ENCODE data around the gene SLC19A1.

Gene SLC19A1

GRCh38 chr21:45543710-45544448 lies 1.6 kb upstream of the SLC19A1 start:
- no peak overlapping the region for H3K4me3 ChIP-seq (replicated peaks; ENCODE audit: low read depth, low read length)
- no peak for DNase-seq (ENCODE audit: extremely low read depth, low read depth)
- TF ChIP-seq CTCF (IDR thresholded peaks at IDR 0.05; ENCODE audit: low read depth, low read length, missing control alignments), result no peak

- TF ChIP-seq CTCF (IDR thresholded peaks at IDR 0.05; ENCODE audit: low read depth, low read length, missing control alignments), result no peak
- no peak for DNase-seq (ENCODE audit: extremely low read depth, low read depth)
- peak overlapping the region; percentile 77; the same call in 1 of the 2 replicates for H3K4me3 ChIP-seq (replicated peaks; ENCODE audit: low read depth, low read length)
These were observed 1.1 kb upstream of the SLC19A1 start for GRCh38 chr21:45543371-45543709.

GRCh38 chr21:45542667-45543370 lies 579 bp upstream of the SLC19A1 start:
- no peak for TF ChIP-seq CTCF (IDR thresholded peaks at IDR 0.05; ENCODE audit: low read depth, low read length, missing control alignments)
- DNase-seq (ENCODE audit: extremely low read depth, low read depth), result no peak
- H3K4me3 ChIP-seq (replicated peaks; ENCODE audit: low read depth, low read length), result peak overlapping the region; percentile 77

GRCh38 chr21:45541221-45542039 lies 810 bp downstream of the SLC19A1 start:
- peak; percentile 32 for DNase-seq (ENCODE audit: extremely low read depth, low read depth)
- no peak for TF ChIP-seq CTCF (IDR thresholded peaks at IDR 0.05; ENCODE audit: low read depth, low read length, missing control alignments)
- H3K4me3 ChIP-seq (replicated peaks; ENCODE audit: low read depth, low read length), result peak overlapping the region; percentile 77

- TF ChIP-seq CTCF (IDR thresholded peaks at IDR 0.05; ENCODE audit: low read depth, low read length, missing control alignments), result no peak
- H3K4me3 ChIP-seq (replicated peaks; ENCODE audit: low read depth, low read length), result peak overlapping the region; percentile 77
- no peak for DNase-seq (ENCODE audit: extremely low read depth, low read depth)
These were observed 1.7 kb downstream of the SLC19A1 start for GRCh38 chr21:45540601-45540970.

- H3K4me3 ChIP-seq (replicated peaks; ENCODE audit: low read depth, low read length), result peak overlapping the region; percentile 77
- TF ChIP-seq CTCF (IDR thresholded peaks at IDR 0.05; ENCODE audit: low read depth, low read length, missing control alignments), result no peak
- DNase-seq (ENCODE audit: extremely low read depth, low read depth), result no peak
These were observed 2.2 kb downstream of the SLC19A1 start for GRCh38 chr21:45539796-45540600.

All from HFF-Myc (cell line).